Measurements from ENCODE around the gene ANXA4. TPM values are rescaled to one million over a fixed set of nuclear protein-coding genes. Genes with fewer than 3 reads are reported as not detected.

Gene ANXA4
- polyA plus RNA-seq, 3 donors from 2014 or later: 80.8 to 86.1 (median 85.5) TPM

DNA sequence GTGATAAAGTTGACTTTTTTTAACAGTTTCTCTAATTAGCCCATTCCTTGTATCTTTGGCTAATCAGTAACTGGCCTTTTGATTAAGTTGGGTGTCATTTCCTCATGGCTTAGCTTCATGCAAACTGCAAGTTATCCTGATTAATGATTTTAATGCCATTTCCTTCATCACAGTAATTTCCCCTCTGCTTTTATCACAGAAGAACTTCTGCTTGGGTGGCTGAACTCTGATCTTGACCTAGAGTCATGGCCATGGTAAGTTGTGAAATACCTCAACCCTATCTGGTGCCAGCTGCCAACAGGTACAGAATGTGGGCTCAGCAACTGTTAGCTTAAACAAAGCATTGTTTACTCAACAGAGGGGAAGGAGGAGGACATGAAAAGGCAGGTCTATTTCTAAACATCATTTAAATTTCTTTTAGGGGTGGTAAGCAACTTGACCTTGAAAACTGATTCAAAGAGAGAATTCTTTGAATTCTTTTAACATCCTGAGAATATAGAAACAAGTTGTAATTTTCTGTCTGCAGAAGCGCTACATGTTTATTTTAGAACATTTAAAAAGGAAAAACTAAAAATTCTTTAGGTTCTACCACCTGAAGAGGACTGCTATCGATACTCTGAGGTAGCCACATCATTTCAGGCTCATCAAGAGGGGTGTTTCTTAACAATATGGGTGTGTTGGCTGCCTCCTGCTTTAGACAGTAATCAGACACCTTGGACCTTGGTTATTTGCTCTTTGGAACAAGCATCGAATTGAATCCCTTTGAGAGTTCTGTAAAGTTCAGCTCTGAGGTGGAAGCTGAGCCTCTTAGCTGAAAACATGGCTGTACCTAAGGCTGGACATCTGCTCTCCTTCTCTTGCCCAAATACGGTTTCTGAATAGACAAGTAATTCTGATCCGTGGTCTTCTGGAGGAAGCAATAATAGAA, 39.7 kb downstream of the ANXA4 start:
- Mint-ChIP-seq H3K9me3 (no peaks in the 10 kb centered on the region), H3K27me3 (ENCODE audit: low read depth in 3 of 3) (no peaks in the 10 kb centered on the region), H3K4me3 (no peak overlapping the region), H3K36me3 (peaks cover 4 to 19% (median 9%) of the 10 kb centered on the region in 3 donors), H3K4me1 (peaks cover 11 to 29% of the 10 kb centered on the region in 2 donors), H3K27ac (peak overlapping the region in 4 of 6 donors; percentile 27 to 55 (median 37))
- DNase-seq: no peak

DNA sequence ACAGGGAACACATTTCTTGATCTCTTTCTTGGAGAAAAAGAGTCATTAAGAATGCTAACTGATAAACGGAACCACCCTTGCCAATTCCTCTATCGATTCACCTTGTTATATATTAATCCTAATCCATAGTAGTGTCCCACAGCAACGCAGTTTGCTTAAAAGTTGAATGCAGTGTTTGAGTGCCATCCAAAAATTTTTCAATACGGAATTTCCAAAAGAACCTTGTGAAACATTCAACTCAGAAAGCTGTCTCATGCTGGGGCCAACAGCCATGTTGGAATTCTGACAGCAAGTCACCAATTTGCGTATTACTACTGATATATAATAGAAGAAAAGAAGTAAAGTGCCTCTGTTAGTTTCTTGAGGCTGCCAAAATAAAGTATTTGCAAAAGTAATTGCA, 42.3 kb downstream of the ANXA4 start:
- Mint-ChIP-seq H3K36me3 (peaks cover 14 to 31% (median 25%) of the 10 kb centered on the region in 3 donors), H3K4me1 (peaks cover 13 to 27% of the 10 kb centered on the region in 2 donors), H3K27ac (no peak overlapping the region)

DNA sequence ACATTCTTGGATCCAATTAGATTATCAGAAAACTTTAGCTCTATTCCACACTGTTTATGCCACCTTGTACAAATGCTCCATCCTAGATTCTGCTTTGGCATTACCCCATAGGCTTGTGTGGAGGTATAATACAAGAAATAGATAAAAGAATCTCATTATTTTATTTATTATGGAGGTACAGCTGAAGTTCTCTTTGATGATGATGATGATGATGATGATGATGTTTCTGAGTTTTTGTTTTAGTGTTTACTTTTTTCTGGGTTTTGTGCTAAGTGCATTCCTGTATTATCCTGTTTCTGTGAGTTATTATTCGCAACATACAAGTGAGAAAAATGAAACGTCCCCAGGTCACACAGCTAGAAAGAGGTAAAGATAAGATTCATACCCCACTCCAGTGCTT, 43.4 kb downstream of the ANXA4 start:
- Mint-ChIP-seq H3K27ac (no peak overlapping the region), H3K4me3 (no peak overlapping the region), H3K9me3 (no peaks in the 10 kb centered on the region), H3K36me3 (peaks cover 14 to 36% (median 31%) of the 10 kb centered on the region in 3 donors), H3K27me3 (ENCODE audit: low read depth in 3 of 3) (no peaks in the 10 kb centered on the region), H3K4me1 (peaks cover 24 to 31% of the 10 kb centered on the region in 2 donors)
- no peak for DNase-seq

More for the DNA sequence above, 42.3 kb downstream of the ANXA4 start:
- Mint-ChIP-seq H3K9me3 (no peaks in the 10 kb centered on the region), H3K4me3 (no peak overlapping the region), H3K27me3 (ENCODE audit: low read depth in 3 of 3) (no peaks in the 10 kb centered on the region)
- DNase-seq: no peak

DNA sequence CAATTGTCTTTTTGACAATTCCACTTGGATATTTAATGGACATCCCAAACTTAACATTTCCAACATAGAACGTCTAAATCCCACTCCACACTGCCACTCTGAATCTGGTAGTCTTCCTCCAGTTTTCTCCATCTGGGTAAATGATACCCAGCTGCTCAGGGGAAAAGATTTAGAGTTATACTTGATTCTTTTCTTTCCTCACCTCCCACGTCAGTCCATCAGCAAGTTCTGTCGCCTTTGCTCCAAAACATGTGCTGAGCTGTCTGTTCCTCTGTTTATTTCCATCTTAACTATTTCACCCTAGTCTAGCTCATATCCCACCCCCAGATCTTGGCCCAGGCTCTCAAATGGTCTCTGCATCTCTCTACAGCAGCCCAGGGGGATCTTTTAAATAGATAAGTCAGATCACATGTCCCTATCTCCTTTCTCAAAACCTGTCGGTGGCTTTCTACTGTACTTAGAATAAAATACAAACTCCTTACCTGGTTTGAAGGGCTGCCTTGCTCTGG, 44.2 kb downstream of the ANXA4 start:
- H3K4me3 Mint-ChIP-seq: no peak overlapping the region
- DNase-seq: no peak
- H3K27me3 Mint-ChIP-seq (ENCODE audit: low read depth in 3 of 3): no peaks in the 10 kb centered on the region
- peaks cover 24 to 35% of the 10 kb centered on the region in 2 donors for H3K4me1 Mint-ChIP-seq
- H3K36me3 Mint-ChIP-seq: peaks cover 14 to 36% (median 31%) of the 10 kb centered on the region in 3 donors
- H3K27ac Mint-ChIP-seq: no peak overlapping the region
- no peaks in the 10 kb centered on the region for H3K9me3 Mint-ChIP-seq

DNA sequence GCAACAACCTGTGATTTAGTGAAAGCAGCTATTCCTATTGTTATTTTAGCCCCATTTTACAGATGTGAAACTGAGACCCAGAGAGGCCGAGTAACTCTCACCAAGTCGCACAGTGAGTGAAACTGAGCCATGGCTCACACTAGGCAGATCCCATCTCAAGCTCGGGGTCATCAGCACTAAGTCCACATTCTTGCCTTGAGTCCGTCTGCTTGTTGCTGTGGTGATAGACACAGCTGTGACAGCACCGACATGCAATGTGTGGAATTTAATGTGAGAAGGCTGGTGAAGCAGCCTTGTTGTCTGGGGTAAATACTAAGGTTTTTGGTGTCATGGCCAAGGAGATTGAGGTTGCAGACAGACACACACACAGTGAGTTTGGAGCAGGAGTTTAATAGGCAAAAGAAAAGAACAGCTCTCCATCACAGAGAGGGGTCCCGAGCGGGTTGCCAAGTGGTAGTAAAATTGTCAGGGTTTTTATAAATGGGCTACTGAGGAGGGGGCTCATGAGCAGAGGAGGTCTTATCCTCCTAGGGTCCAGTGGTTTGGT, 47.3 kb downstream of the ANXA4 start:
- peak overlapping the region in 5 of 6 donors; percentile 52 to 92 (median 85) for H3K27ac Mint-ChIP-seq
- DNase-seq: no peak
- H3K36me3 Mint-ChIP-seq: peaks cover 14 to 28% (median 27%) of the 10 kb centered on the region in 3 donors
- no peaks in the 10 kb centered on the region for H3K27me3 Mint-ChIP-seq (ENCODE audit: low read depth in 3 of 3)
- peaks cover 21 to 25% of the 10 kb centered on the region in 2 donors for H3K4me1 Mint-ChIP-seq
- peak overlapping the region in 1 of 5 donors; percentile 46 for H3K4me3 Mint-ChIP-seq
- no peaks in the 10 kb centered on the region for H3K9me3 Mint-ChIP-seq

DNA sequence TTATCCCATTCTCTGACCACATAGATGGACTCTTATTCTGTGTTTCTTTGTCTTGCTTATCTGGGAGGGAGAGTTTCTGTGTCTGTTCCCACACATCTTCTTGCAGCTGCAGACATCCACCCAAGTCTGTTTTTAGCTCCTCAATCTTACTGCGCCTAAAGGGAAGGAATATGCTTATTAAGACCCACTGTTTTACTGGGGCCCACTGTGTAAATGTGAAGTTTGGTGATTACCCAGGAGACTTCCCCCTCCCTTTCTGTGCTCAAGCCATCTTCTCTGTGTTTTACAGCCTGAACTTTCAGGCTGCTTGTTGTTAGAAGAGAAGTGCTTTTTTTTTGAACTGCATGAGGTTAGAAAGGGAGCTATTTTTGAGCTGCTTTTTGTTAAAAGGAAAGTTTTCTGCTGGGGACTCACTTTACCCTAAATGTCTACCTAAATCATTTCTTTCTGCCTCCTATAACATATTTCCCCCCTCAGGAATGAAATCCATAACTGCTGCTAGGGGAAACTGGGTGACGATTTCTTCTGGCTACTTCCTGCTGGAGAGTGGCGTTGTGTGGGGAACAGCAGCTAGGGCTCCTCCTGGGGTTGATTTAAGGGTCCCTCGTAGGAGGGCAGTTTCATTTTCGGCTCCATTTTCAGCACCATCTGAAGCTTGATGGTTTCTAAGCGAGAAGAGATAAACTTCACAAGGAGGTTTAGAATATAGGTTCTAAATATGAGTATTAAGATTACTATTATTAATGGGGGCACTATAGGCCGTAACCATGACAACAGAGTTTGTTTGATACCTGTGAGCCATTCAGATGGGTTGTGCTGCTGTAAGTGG, 48.1 kb downstream of the ANXA4 start:
- Mint-ChIP-seq H3K36me3 (peaks cover 14 to 27% (median 25%) of the 10 kb centered on the region in 3 donors), H3K9me3 (no peaks in the 10 kb centered on the region), H3K4me1 (peaks cover 21 to 25% of the 10 kb centered on the region in 2 donors), H3K27me3 (ENCODE audit: low read depth in 3 of 3) (peaks cover 0 to 1% (median 0%) of the 10 kb centered on the region in 3 donors), H3K4me3 (peak overlapping the region; percentile 62 to 90 (median 78)), H3K27ac (peak overlapping the region; percentile 58 to 92 (median 84))
- peak in 2 of 3 donors; percentile 15 to 20 for DNase-seq

DNA sequence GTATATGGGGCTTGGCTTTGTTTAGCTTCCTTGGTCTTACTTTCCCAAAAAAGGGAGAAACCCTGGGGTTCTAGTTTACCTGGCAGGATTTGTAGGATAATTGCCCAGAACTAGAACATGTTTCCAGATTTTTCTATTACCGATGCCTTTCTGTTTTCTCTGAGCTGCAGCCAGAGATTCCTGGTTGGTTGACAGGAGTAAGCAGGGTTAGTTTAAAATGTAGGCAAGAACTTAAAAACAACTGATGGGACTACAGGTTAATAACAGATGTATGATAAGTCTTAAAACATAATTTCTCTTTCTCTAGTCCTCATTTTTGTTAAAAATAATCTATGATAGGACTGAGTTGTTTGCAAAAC, 48.6 kb downstream of the ANXA4 start:
- DNase-seq: no peak
- peak overlapping the region in 2 of 6 donors; percentile 85 to 87 for H3K27ac Mint-ChIP-seq

DNA sequence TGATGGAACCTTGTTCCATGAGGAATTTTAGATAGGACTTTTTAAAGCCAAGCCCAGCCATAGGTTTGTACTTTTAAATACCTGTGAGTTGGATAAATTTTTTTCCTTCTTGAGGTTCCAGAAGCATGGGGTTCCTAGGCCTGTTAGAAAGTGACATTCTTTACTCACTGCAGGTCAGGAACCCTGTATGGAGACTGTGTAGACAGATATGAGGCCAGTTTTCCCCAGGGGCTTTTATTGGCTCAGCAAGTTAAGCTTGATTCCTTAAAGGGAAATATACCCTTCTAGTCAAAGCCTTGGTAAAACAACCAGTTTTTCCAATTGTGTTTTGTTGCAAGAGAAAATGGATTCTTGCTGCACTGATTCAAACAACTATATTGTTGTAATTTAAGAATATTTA, 49.1 kb downstream of the ANXA4 start:
- no peak for DNase-seq
- Mint-ChIP-seq H3K4me1 (peaks cover 21 to 25% of the 10 kb centered on the region in 2 donors), H3K27ac (no peak overlapping the region), H3K27me3 (ENCODE audit: low read depth in 3 of 3) (peaks cover 0 to 1% (median 0%) of the 10 kb centered on the region in 3 donors), H3K9me3 (no peaks in the 10 kb centered on the region), H3K4me3 (no peak overlapping the region), H3K36me3 (peaks cover 14 to 27% (median 18%) of the 10 kb centered on the region in 3 donors)

More for the DNA sequence above, 48.6 kb downstream of the ANXA4 start:
- Mint-ChIP-seq H3K4me3 (peak overlapping the region in 2 of 5 donors; percentile 66 to 90), H3K27me3 (ENCODE audit: low read depth in 3 of 3) (peaks cover 0 to 1% (median 0%) of the 10 kb centered on the region in 3 donors), H3K9me3 (no peaks in the 10 kb centered on the region), H3K4me1 (peaks cover 21 to 25% of the 10 kb centered on the region in 2 donors), H3K36me3 (peaks cover 14 to 27% (median 23%) of the 10 kb centered on the region in 3 donors)

DNA sequence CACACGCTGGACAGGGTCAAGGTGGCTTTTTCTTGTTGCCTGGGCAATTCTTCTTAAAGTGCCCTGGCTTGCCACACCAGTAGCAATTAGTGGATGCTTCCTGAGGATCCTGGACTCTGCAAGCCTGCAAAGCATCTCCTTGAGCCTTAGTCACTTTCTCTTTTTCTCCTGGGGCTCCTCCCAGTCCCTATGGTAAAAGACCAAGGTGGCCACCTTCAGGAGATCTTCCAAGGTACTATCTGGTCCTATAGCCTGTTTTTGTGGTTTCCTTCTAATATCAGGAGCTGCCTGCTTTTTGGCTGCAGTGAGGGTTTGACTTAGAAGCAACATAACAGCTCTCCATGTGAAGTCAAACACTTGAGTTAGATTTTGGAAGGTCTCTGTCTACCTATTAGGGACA, 54.2 kb downstream of the ANXA4 start:
- Mint-ChIP-seq H3K4me3 (no peak overlapping the region), H3K4me1 (peaks cover 29 to 33% of the 10 kb centered on the region in 2 donors), H3K36me3 (peaks cover 0 to 5% (median 3%) of the 10 kb centered on the region in 3 donors), H3K27ac (peak overlapping the region in 1 of 6 donors; percentile 69), H3K27me3 (ENCODE audit: low read depth in 3 of 3) (peaks cover 0 to 2% (median 1%) of the 10 kb centered on the region in 3 donors), H3K9me3 (no peaks in the 10 kb centered on the region)
- DNase-seq: no peak

DNA sequence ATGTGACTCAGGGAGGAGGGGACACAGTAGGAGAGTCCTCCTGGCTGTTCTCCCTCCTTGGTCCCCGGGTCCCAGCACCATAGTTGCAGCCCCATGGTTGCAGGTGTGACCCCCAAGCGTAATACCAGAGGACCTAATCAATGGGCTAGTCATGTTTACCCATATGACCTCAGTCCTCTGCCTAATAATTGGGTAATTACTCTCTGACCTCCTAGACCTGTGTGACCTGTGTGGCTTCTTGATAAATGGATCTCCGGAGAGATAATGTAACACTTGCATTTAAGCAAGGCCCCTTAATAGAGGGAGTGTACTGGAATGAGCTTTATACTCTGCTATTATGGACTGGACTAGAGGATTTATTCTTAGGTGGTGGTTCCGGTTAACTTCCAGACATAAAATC, 55.3 kb downstream of the ANXA4 start:
- Mint-ChIP-seq H3K27ac (peak overlapping the region in 2 of 6 donors; percentile 36 to 81), H3K4me1 (peaks cover 33 to 39% of the 10 kb centered on the region in 2 donors), H3K27me3 (ENCODE audit: low read depth in 3 of 3) (peaks cover 0 to 2% (median 1%) of the 10 kb centered on the region in 3 donors), H3K4me3 (peak overlapping the region in 2 of 5 donors; percentile 2 to 39), H3K36me3 (peaks cover 3 to 10% (median 8%) of the 10 kb centered on the region in 3 donors), H3K9me3 (no peaks in the 10 kb centered on the region)
- DNase-seq: no peak

DNA sequence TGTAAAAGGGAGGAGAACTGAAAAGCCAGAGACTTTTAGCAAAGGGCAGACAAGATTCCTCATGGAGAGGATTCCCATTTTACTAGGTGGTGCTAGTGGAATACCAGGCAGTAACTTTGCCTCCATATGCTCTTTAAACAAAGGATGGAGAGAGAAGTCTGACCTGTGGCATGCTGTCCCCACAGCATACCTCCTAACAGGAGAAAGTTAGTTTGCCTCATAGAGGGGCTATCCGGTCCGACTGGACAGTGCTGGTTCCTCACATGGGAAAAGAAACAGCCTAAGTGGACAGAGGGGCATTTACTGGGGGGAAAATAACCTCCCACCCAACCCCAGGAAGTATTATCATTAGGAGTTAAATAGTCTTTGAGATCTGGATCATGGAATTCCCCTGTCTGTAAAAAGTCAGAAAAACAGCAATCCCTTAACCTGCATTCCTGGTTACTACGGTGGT, 55.9 kb downstream of the ANXA4 start:
- Mint-ChIP-seq H3K27me3 (ENCODE audit: low read depth in 3 of 3) (peaks cover 0 to 2% (median 1%) of the 10 kb centered on the region in 3 donors), H3K9me3 (no peaks in the 10 kb centered on the region), H3K4me1 (peaks cover 33 to 41% of the 10 kb centered on the region in 2 donors), H3K36me3 (peaks cover 3 to 10% (median 9%) of the 10 kb centered on the region in 3 donors), H3K27ac (peak overlapping the region; percentile 39 to 90 (median 80)), H3K4me3 (peak overlapping the region; percentile 49 to 86 (median 82))
- DNase-seq: no peak

DNA sequence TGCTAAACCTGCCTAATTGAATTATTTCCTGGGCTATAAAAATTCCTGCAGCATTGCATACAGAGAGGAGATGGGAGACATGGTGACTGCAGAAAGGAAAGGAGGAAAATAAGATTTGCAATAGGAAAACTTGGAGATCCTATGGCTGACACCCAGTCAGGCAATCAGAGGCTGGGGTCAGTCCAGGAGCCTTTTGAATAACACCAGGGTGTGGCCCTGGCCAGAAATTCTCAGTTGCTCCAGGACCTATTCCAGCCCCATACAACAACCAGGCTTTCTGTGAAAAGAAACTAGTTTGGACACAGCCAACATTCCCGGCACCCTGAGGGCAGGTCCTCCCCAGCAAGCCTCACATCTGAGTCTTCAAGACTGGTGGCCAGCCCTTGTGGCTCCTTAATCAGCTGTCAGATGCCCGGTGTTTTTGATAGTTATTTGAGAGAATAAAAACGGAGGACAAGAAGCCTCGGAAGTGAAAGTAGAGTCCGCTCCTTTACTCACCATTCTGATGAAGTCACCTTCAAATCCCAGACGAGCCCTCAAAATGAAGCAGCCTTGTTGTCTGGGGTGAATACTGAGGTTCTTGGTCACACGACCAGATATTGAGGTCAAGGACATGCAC, 56.5 kb downstream of the ANXA4 start:
- H3K36me3 Mint-ChIP-seq: peaks cover 3 to 14% (median 7%) of the 10 kb centered on the region in 3 donors
- H3K4me1 Mint-ChIP-seq: peaks cover 36 to 46% of the 10 kb centered on the region in 2 donors
- H3K9me3 Mint-ChIP-seq: no peaks in the 10 kb centered on the region
- peaks cover 0 to 2% (median 1%) of the 10 kb centered on the region in 3 donors for H3K27me3 Mint-ChIP-seq (ENCODE audit: low read depth in 3 of 3)
- peak in 2 of 3 donors; percentile 11 to 14 for DNase-seq
- peak overlapping the region; percentile 80 to 86 (median 86) for H3K4me3 Mint-ChIP-seq
- H3K27ac Mint-ChIP-seq: peak overlapping the region; percentile 74 to 97 (median 90)

Measured in immature natural killer cell (primary cell).